PFSK-1 (cell line): ENCODE results near the gene MFSD2B.

Source experiments
- FOXP2 ChIP-seq: optimal IDR thresholded peaks from 2 replicates; pipeline ENCODE3; 2011; ENCODE audit warnings: borderline replicate concordance, control low read depth, inconsistent platforms; ENCODE audit not compliant: insufficient read depth; ENCODE audit errors: extremely low read length, extremely low read depth
- POLR2AphosphoS5 ChIP-seq: IDR thresholded peaks from 2 replicates; pipeline ENCODE4 v1.6.1; 2012; ENCODE audit warnings: low read depth, mild to moderate bottlenecking, control low read depth, low read length, moderate library complexity
- SIN3A ChIP-seq: IDR thresholded peaks from 2 replicates; pipeline ENCODE4 v1.6.1; 2012; ENCODE audit warnings: mild to moderate bottlenecking, low read length, moderate library complexity, borderline replicate concordance; ENCODE audit not compliant: insufficient read depth
- TAF1 ChIP-seq: IDR thresholded peaks from 2 replicates; pipeline ENCODE4 v1.6.1; 2012; ENCODE audit warnings: low read length, control low read depth, borderline replicate concordance; ENCODE audit not compliant: insufficient read depth
- TF ChIP-seq, protein P1 (sequence below), 2 experiments: IDR thresholded peaks; 2 replicates each; pipeline versions ENCODE4 v1.6.1 to v1.8.0; 2011 to 2012; ENCODE audit warnings: low read depth in 2 of 2, low read length in 2 of 2, control low read depth in 1 of 2, inconsistent platforms in 1 of 2, mild to moderate bottlenecking in 1 of 2, moderate library complexity in 1 of 2; ENCODE audit not compliant: insufficient read depth in 1 of 2

DNA sequence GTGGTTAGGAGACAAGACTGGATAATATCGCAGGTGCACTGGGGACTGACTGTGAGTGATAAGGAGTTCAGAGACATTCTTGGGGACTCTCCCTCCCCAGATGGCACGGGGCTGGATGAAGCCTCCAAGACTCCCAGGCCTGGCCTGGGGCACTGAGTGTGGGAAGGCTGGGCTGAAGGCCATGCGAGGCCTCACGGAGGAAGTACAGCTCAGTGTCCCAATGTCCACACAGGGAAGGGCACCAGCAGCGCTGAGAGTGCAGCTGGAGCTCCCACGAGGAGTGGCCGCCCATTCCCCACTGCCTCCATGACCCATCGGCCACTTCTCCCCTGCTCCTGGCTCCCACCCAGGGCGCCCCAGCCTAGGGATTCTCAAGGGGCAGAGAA lies 6.5 kb downstream of the MFSD2B start:
- no peak for TF ChIP-seq POLR2AphosphoS5
- TF ChIP-seq TAF1, result no peak
- no peak for TF ChIP-seq SIN3A
- TF ChIP-seq, protein P1, sequence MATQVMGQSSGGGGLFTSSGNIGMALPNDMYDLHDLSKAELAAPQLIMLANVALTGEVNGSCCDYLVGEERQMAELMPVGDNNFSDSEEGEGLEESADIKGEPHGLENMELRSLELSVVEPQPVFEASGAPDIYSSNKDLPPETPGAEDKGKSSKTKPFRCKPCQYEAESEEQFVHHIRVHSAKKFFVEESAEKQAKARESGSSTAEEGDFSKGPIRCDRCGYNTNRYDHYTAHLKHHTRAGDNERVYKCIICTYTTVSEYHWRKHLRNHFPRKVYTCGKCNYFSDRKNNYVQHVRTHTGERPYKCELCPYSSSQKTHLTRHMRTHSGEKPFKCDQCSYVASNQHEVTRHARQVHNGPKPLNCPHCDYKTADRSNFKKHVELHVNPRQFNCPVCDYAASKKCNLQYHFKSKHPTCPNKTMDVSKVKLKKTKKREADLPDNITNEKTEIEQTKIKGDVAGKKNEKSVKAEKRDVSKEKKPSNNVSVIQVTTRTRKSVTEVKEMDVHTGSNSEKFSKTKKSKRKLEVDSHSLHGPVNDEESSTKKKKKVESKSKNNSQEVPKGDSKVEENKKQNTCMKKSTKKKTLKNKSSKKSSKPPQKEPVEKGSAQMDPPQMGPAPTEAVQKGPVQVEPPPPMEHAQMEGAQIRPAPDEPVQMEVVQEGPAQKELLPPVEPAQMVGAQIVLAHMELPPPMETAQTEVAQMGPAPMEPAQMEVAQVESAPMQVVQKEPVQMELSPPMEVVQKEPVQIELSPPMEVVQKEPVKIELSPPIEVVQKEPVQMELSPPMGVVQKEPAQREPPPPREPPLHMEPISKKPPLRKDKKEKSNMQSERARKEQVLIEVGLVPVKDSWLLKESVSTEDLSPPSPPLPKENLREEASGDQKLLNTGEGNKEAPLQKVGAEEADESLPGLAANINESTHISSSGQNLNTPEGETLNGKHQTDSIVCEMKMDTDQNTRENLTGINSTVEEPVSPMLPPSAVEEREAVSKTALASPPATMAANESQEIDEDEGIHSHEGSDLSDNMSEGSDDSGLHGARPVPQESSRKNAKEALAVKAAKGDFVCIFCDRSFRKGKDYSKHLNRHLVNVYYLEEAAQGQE (IDR thresholded peaks at IDR 0.05; ENCODE audit: insufficient read depth in 1 of 2, low read depth in 2 of 2, low read length in 2 of 2), result no peak
- no peak for TF ChIP-seq FOXP2
